HCEC 1CT (cell line): Measurements from ENCODE around the gene SGIP1.
"Not testable (repeated sequence)": the region's sequence is repeated elsewhere in the genome, so short reads cannot be mapped to it uniquely, and the experiment has no call there.

Experiments used
- DNase-seq: peaks from one replicate; pipeline ENCODE4 v3.0.0-alpha.2; 2017

Gene SGIP1

GRCh38 chr1:66734531-66734930 lies 200.6 kb downstream of the SGIP1 start:
- not testable (repeated sequence) for DNase-seq

GRCh38 chr1:66737836-66738235 lies 203.9 kb downstream of the SGIP1 start:
- no peak for DNase-seq

GRCh38 chr1:66739401-66740157 lies 205.6 kb downstream of the SGIP1 start:
- no peak for DNase-seq

- DNase-seq = no peak
These were observed 211.5 kb downstream of the SGIP1 start for GRCh38 chr1:66745451-66745850.

- DNase-seq = peak; percentile 54
These were observed 213.5 kb downstream of the SGIP1 start for GRCh38 chr1:66747501-66747900.

- DNase-seq = no peak
These were observed 216.6 kb downstream of the SGIP1 start for GRCh38 chr1:66750577-66750976.

GRCh38 chr1:66751160-66751559 lies 217.2 kb downstream of the SGIP1 start:
- DNase-seq = no peak

- no peak for DNase-seq
These were observed 218.1 kb downstream of the SGIP1 start, which contains the start of gene DYNLT5 for GRCh38 chr1:66752000-66752592. Gene DYNLT5, plus strand, starts transcription at chr1:66752459. Its CDS starts 2,200 bp downstream, at chr1:66754659.

GRCh38 chr1:66752671-66753371 lies 218.9 kb downstream of the SGIP1 start:
- no peak for DNase-seq

- no peak for DNase-seq
These were observed 223.8 kb downstream of the SGIP1 start for GRCh38 chr1:66757722-66758240.

- DNase-seq = peak; percentile 4
These were observed 224.3 kb downstream of the SGIP1 start for GRCh38 chr1:66758241-66758755.

GRCh38 chr1:66760506-66760905 lies 226.6 kb downstream of the SGIP1 start:
- no peak for DNase-seq

- DNase-seq = peak; percentile 66
These were observed 227.3 kb downstream of the SGIP1 start for GRCh38 chr1:66761221-66761620.

- peak; percentile 58 for DNase-seq
These were observed 231.1 kb downstream of the SGIP1 start for GRCh38 chr1:66764994-66765578.

- no peak for DNase-seq
These were observed 233.7 kb downstream of the SGIP1 start for GRCh38 chr1:66767626-66768025.

GRCh38 chr1:66768965-66769364 lies 235.0 kb downstream of the SGIP1 start:
- no peak for DNase-seq

GRCh38 chr1:66769512-66770229 lies 235.7 kb downstream of the SGIP1 start:
- no peak for DNase-seq

GRCh38 chr1:66770240-66770639 lies 236.3 kb downstream of the SGIP1 start:
- no peak for DNase-seq

- no peak for DNase-seq
These were observed 236.7 kb downstream of the SGIP1 start for GRCh38 chr1:66770694-66771093.

- DNase-seq = no peak
These were observed 239.3 kb downstream of the SGIP1 start for GRCh38 chr1:66773227-66773626.

GRCh38 chr1:66774438-66774837 lies 240.5 kb downstream of the SGIP1 start:
- no peak for DNase-seq

- DNase-seq = no peak
These were observed 241.7 kb downstream of the SGIP1 start for GRCh38 chr1:66775646-66776045.
